GM18526 (cell line): Measurements from ENCODE around the gene SND1.

Experiments used
- POLR2A ChIP-seq: IDR thresholded peaks from 3 replicates; pipeline ENCODE4 v1.6.1; 2011; ENCODE audit not compliant: insufficient read length; ENCODE audit errors: extremely low read depth

Gene SND1

DNA sequence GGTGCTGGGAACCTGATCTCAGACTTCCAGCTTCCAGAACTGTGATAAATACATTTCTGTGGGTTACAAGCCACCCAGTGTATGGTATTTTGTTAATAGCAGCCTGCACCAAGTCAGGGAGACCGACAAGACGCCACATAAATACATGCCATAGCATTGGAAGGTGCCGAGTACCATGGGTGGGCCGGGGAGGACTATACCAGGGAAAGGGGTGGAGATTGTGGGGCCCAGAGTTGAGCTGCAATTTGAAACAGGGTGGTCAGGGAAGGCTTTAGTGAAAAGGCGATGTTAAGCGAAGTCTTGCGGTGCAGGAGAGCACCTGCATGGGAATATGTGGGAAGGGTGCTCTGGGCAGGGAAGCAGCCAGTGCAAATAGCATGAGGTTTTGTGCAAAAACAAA lies 468.1 kb downstream of the SND1 start:
- no peak for TF ChIP-seq POLR2A

DNA sequence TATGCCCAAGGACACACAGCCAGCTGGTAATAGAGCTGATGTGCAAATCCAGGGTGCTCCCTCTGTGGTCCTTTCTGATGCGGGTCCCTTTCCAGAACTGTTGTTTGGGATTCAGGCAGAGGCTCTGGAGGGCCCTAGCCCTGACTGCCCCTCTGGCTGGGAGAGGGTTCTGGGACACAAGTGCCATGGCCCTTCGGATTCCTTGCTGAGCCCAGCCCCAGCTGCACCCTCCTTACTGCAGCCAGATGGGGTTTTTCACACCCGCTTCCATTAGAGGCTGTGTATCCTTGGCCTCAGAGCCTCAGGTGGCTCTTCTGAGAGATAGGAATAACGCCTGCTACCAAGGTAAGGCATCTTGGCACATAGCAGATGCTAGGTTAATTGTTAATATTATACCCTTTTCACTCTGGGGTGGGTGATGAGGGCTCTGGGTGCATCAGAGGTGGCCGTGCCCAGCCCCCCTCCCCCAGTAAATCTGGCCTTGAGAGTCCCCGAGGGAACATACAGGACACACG lies 469.0 kb downstream of the SND1 start:
- TF ChIP-seq POLR2A = no peak

- TF ChIP-seq POLR2A = no peak
Measured at GRCh38 chr7:128121711-128122530, 469.9 kb downstream of the SND1 start.

GRCh38 chr7:128122576-128123290 lies 470.7 kb downstream of the SND1 start:
- TF ChIP-seq POLR2A = no peak

- TF ChIP-seq POLR2A = no peak
Measured at GRCh38 chr7:128123291-128124037, 471.5 kb downstream of the SND1 start.

DNA sequence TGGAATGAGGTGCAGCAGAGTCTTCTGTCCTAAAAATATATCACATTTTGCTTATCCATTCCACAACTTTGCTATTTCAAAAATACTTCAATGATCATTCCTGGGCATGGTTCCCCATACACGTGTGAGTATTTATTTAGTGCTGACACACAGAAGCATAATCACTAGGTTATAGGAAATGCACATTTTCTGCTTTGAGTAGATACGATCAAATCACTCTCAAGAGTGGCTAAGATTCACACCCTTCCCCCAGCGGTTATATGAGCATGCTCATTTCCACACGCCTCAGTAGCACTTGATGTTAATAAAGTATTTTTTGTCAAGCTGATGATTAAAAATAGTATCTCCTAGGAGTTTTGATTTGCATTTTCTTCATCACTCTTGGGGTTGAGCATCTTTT lies 472.8 kb downstream of the SND1 start:
- TF ChIP-seq POLR2A = no peak

DNA sequence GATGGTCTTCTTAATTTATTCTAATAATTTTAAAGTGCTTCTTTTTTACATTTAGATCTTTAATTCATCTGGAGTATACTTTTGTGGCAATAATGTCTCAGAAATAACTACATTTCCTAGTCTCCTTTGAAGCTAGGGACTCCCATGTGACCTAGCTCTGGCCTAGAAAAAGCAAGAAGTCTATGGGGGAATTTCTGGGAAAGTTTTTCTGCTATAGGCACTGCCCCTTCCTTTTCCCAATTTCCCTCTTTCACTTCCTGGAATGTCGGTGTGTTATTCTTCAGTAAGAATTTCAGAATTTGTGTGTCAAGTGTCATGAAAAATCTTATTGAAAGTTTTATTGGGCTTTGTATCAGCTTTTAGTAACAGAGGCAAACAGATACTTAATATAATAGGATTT lies 473.8 kb downstream of the SND1 start:
- no peak for TF ChIP-seq POLR2A

- TF ChIP-seq POLR2A = no peak
Measured at GRCh38 chr7:128128401-128128800, 476.4 kb downstream of the SND1 start.

GRCh38 chr7:128129224-128129864 lies 477.4 kb downstream of the SND1 start:
- no peak for TF ChIP-seq POLR2A

- TF ChIP-seq POLR2A = no peak
Measured at GRCh38 chr7:128131115-128131514, 479.1 kb downstream of the SND1 start.

GRCh38 chr7:128131731-128132130 lies 479.7 kb downstream of the SND1 start:
- no peak for TF ChIP-seq POLR2A

DNA sequence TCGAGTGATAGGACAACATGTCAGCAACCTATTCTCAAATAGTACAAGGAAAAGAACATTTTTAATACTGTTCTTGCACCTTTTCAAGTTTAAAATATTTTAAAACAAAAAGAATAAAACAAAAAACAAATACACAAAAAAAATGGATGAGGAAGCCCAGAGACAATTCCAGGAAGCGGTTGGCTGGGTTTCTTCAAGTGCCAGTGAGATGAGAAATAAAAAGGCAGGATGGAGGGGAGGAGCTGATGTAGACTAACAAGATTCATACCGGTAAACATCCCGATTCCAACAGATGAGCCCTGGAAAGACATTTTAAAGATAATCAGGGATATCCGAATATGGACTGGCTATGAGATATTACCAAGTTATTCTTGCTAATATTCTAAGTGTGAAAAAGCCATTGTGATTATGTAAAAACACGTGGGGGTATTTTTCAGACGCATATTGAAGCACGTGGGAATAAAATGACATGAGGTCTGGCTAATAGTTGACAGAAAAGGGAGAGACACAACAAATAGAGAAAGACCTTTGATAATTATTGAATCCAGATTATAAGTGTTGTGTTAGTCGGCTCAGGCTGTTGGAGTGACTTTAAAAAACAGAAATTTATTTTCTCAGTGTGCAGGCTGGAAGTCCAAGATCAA lies 480.6 kb downstream of the SND1 start:
- TF ChIP-seq POLR2A = no peak

- TF ChIP-seq POLR2A = no peak
Measured at GRCh38 chr7:128135159-128135514, 483.1 kb downstream of the SND1 start.

DNA sequence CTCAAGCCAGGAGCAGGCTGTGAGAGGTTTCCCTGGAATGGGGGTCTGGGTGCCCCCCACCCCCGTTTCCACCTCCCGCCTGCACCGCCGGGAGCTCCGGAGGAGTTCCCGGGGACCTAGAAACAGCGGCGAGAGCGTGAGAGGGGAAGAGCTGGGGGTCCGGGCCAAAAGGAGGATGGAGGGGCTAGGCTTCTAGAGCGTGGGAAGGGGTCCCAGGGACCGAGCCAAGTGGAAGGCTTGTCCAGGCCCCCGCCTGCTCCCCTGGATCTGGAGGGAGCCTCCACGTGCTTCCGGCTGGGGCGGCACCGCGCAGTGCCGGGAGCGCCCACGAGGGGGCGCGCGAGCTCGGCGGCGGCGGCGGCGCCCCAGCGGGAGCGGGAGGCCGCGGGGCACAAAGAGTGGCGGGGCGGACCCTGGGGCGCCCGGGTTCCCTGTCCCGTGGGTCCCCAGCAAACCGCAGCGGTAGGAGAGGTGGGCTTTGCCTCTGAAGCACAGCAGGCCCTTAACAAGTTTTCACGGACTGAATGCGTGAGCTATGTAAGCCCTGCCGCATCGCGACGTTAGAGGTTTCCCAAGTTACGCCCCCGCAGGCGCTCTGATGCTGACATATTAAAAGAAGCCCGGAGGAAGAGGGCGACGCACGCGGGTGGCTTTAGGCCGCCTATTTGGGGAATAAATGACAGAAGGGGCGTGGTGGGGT lies 483.7 kb downstream of the SND1 start:
- no peak for TF ChIP-seq POLR2A
